CD14-positive monocyte (primary cell): ENCODE measurements around the gene PON1. TPM values are rescaled to one million over a fixed set of nuclear protein-coding genes. Genes with fewer than 3 reads are reported as not detected.

Experiments
- DNase-seq, 3 donors: peaks; one replicate each; pipeline ENCODE4 v3.0.0-alpha.2; 2011 to 2022
- H2AFZ ChIP-seq: 2 replicates; pipeline ENCODE4 v1.6.0; 2012; ENCODE audit warnings: mild to moderate bottlenecking, low read depth, low read length, inconsistent platforms; ENCODE audit not compliant: insufficient read depth, poor library complexity, severe bottlenecking
- H3K27ac ChIP-seq, 2 donors: 1 replicate in 1 of 2; 2 replicates in 1 of 2; pipeline ENCODE4 v1.5.1; 2012 to 2013; ENCODE audit warnings: low read length in 2 of 2, control low read depth in 1 of 2, inconsistent platforms in 1 of 2, low read depth in 1 of 2, mild to moderate bottlenecking in 1 of 2
- H3K27me3 ChIP-seq, 2 donors: one replicate each; pipeline versions ENCODE4 v1.6.0 to v1.6.1; 2011 to 2013; ENCODE audit warnings: low read length in 2 of 2; ENCODE audit not compliant: control insufficient read depth in 2 of 2, insufficient read depth in 2 of 2
- H3K36me3 ChIP-seq, 2 donors: replicated peaks in 1 of 2; 1 replicate in 1 of 2; 2 replicates in 1 of 2; pipeline versions ENCODE4 v1.5.1 to v1.6.1; 2012 to 2013; ENCODE audit warnings: low read length in 2 of 2, control low read depth in 1 of 2, inconsistent platforms in 1 of 2, mild to moderate bottlenecking in 1 of 2; ENCODE audit not compliant: insufficient read depth in 2 of 2, control insufficient read depth in 1 of 2
- H3K4me1 ChIP-seq, 2 donors: 1 replicate in 1 of 2; 2 replicates in 1 of 2; pipeline versions ENCODE4 v1.5.1 to v1.6.1; 2012 to 2013; ENCODE audit warnings: low read length in 2 of 2, control low read depth in 1 of 2, inconsistent platforms in 1 of 2, mild to moderate bottlenecking in 1 of 2, moderate library complexity in 1 of 2; ENCODE audit not compliant: insufficient read depth in 2 of 2, control insufficient read depth in 1 of 2
- H3K4me2 ChIP-seq: replicated peaks from 2 replicates; pipeline ENCODE3; 2012; ENCODE audit warnings: low read length, moderate library complexity, mild to moderate bottlenecking; ENCODE audit not compliant: poor library complexity, severe bottlenecking; ENCODE audit errors: extremely low read depth
- H3K4me3 ChIP-seq, 3 experiments: fragments of 200-600 bp in 1 of 3; sonication (generic) in 1 of 3; replicated peaks in 1 of 3; 1 replicate in 2 of 3; 2 replicates in 1 of 3; pipeline ENCODE4 v1.5.1; 2011 to 2013; ENCODE audit warnings: low read length in 3 of 3, mild to moderate bottlenecking in 3 of 3, control low read depth in 2 of 3, low read depth in 2 of 3, inconsistent platforms in 1 of 3, moderate library complexity in 1 of 3
- H3K79me2 ChIP-seq: 2 replicates; pipeline ENCODE4 v1.6.0; 2012; ENCODE audit warnings: mild to moderate bottlenecking, control low read depth, inconsistent platforms, low read length, moderate library complexity; ENCODE audit not compliant: insufficient read depth
- H3K9ac ChIP-seq: 2 replicates; pipeline ENCODE4 v1.6.0; 2017; ENCODE audit warnings: low read length, mild to moderate bottlenecking; ENCODE audit not compliant: insufficient read depth, poor library complexity, severe bottlenecking
- H3K9me3 ChIP-seq, 2 donors: replicated peaks in 1 of 2; 1 replicate in 1 of 2; 2 replicates in 1 of 2; pipeline versions ENCODE4 v1.5.1 to v1.6.1; 2012 to 2013; ENCODE audit warnings: low read length in 2 of 2, control low read depth in 1 of 2; ENCODE audit not compliant: control insufficient read depth in 1 of 2, insufficient read depth in 1 of 2
- H4K20me1 ChIP-seq: 2 replicates; pipeline ENCODE4 v1.6.0; 2012; ENCODE audit warnings: mild to moderate bottlenecking, low read length, control low read depth, moderate library complexity; ENCODE audit not compliant: insufficient read depth
- H3K27ac Mint-ChIP-seq, 7 donors: one replicate each; pipeline ENCODE4 v1.8.0; 2020; ENCODE audit warnings: mild to moderate bottlenecking in 7 of 7, mixed read lengths in 7 of 7, moderate library complexity in 6 of 7, inconsistent platforms in 2 of 7
- H3K27me3 Mint-ChIP-seq, 3 donors: one replicate each; pipeline ENCODE4 v1.8.0; 2021 to 2022; ENCODE audit warnings: low read depth in 3 of 3, mild to moderate bottlenecking in 3 of 3, mixed read lengths in 3 of 3, moderate library complexity in 3 of 3, inconsistent platforms in 1 of 3
- H3K36me3 Mint-ChIP-seq, 2 donors: one replicate each; pipeline ENCODE4 v1.8.0; 2020; ENCODE audit warnings: mixed read lengths in 2 of 2, inconsistent platforms in 1 of 2, mild to moderate bottlenecking in 1 of 2
- H3K4me1 Mint-ChIP-seq: one replicate; pipeline ENCODE4 v1.8.0; 2020; ENCODE audit warnings: mild to moderate bottlenecking, mixed read lengths
- H3K4me3 Mint-ChIP-seq, 2 donors: one replicate each; pipeline ENCODE4 v1.8.0; 2020; ENCODE audit warnings: mild to moderate bottlenecking in 2 of 2, mixed read lengths in 2 of 2, moderate library complexity in 1 of 2
- H3K9me3 Mint-ChIP-seq, 7 donors: one replicate each; pipeline ENCODE4 v1.8.0; 2020 to 2022; ENCODE audit warnings: mixed read lengths in 7 of 7, mild to moderate bottlenecking in 6 of 7, moderate library complexity in 6 of 7, inconsistent platforms in 2 of 7
- WGBS: methylation state at CpG from one replicate; pipeline ENCODE4 v1.1.5; 2013; ENCODE audit warnings: missing lambda C conversion rate; ENCODE audit not compliant: insufficient coverage; 5-methylcytosine and 5-hydroxymethylcytosine counted together
- intact Hi-C, 2 donors: fragments of 100-400 bp; cut with micrococcal nuclease; formaldehyde crosslinking; loops; one replicate each; pipeline versions ENCODE4 v1.15.0 to v1.15.1; 2023
- polyA plus RNA-seq, 3 donors: library from polyadenylated mRNA; depleted of rRNA in 1 of 3; unstranded in 2 of 3; stranded (reverse) in 1 of 3; fragments of 300-500 nt in 2 of 3; fragments of >200 nt in 1 of 3; fragmentation: Illumina TruSeq in 2 of 3; gene quantifications; 1 replicate in 2 of 3; 2 replicates in 1 of 3; pipeline ENCODE4 v1.2.3, GENCODE V29; 2012 to 2021
- TF ChIP-seq, protein P1 (sequence below): fragments of 200-600 bp; IDR thresholded peaks from one replicate; pipeline ENCODE4 v1.8.0; 2022; ENCODE audit warnings: antibody characterized with exemption, mild to moderate bottlenecking

The PON1 gene
- polyA plus RNA-seq, 3 donors = not detected

DNA sequence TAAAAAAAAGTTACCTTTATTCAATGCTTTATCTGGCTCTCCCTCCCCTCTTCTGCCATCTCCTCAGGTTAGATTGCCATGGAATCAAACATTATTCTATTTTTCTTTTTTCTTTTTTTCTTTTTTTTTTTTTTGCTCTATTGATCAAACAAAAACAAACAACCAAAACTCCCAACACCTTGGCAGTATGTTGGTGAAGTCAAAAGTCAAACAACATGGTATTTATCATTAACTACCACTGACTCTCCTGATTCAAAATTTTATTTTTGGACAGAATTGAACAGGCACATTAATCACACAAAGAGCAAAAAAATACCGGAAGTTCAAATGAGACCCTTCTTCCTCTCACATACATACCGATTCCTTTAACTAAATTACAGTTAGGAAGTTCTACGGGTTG, 6.4 kb downstream of the PON1 start:
- Histone ChIP-seq H3K27me3 (no peaks in the 10 kb centered on the region), H3K79me2 (no peaks in the 10 kb centered on the region), H4K20me1 (no peaks in the 10 kb centered on the region), H3K4me3 (no peak overlapping the region), H3K36me3 (no peaks in the 10 kb centered on the region), H2AFZ (no peak overlapping the region), H3K4me1 (no peaks in the 10 kb centered on the region), H3K9ac (no peak overlapping the region), H3K27ac (no peak overlapping the region), H3K4me2 (no peak overlapping the region), H3K9me3 (no peaks in the 10 kb centered on the region)
- no CpG with 5 or more reads among the region's 3 CpGs for WGBS
- TF ChIP-seq, protein P1, sequence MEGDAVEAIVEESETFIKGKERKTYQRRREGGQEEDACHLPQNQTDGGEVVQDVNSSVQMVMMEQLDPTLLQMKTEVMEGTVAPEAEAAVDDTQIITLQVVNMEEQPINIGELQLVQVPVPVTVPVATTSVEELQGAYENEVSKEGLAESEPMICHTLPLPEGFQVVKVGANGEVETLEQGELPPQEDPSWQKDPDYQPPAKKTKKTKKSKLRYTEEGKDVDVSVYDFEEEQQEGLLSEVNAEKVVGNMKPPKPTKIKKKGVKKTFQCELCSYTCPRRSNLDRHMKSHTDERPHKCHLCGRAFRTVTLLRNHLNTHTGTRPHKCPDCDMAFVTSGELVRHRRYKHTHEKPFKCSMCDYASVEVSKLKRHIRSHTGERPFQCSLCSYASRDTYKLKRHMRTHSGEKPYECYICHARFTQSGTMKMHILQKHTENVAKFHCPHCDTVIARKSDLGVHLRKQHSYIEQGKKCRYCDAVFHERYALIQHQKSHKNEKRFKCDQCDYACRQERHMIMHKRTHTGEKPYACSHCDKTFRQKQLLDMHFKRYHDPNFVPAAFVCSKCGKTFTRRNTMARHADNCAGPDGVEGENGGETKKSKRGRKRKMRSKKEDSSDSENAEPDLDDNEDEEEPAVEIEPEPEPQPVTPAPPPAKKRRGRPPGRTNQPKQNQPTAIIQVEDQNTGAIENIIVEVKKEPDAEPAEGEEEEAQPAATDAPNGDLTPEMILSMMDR = no peak
- Mint-ChIP-seq H3K27ac (no peak overlapping the region), H3K4me1 (no peaks in the 10 kb centered on the region), H3K27me3 (peaks cover 0 to 2% (median 0%) of the 10 kb centered on the region in 3 donors), H3K4me3 (no peak overlapping the region), H3K36me3 (no peaks in the 10 kb centered on the region), H3K9me3 (peaks cover 0 to 3% (median 0%) of the 10 kb centered on the region in 7 donors)
- no peak for DNase-seq
- intact Hi-C loops = no loop called here

DNA sequence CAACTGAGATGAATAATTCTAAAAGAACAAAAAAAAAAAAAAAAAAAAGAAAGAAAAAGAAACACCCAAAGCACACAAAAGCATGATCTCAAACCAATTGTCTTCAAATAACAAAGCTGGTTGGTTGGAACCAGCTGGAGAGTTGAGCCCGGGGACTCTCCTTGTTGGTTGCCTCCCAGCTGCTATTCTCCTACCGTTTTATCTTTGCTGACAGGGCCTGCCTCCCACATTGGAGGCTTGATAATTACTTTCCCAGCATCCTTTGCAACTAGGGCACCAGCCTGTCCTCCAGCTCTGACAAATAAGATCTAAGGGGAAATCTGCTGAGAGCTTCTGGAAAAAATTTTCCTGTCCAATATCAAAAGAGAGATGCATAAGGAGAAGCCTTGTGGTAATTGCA, 6.8 kb downstream of the PON1 start:
- no peaks in the 10 kb centered on the region for H3K9me3 ChIP-seq
- TF ChIP-seq, protein P1 = no peak
- no peak overlapping the region for H3K4me2 ChIP-seq
- Mint-ChIP-seq H3K4me1 (no peaks in the 10 kb centered on the region), H3K9me3 (peaks cover 0 to 3% (median 0%) of the 10 kb centered on the region in 7 donors), H3K36me3 (no peaks in the 10 kb centered on the region), H3K27ac (no peak overlapping the region), H3K27me3 (peaks cover 0 to 3% (median 2%) of the 10 kb centered on the region in 3 donors), H3K4me3 (no peak overlapping the region)
- H3K27me3 ChIP-seq = no peaks in the 10 kb centered on the region
- 100% methylated on average over 2 of the region's 2 CpGs for WGBS
- no peak overlapping the region for H3K9ac ChIP-seq
- no peaks in the 10 kb centered on the region for H3K4me1 ChIP-seq
- H3K4me3 ChIP-seq = no peak overlapping the region
- H4K20me1 ChIP-seq = no peaks in the 10 kb centered on the region
- DNase-seq = no peak
- intact Hi-C loops = no loop called here
- H3K36me3 ChIP-seq = no peaks in the 10 kb centered on the region
- H3K27ac ChIP-seq = no peak overlapping the region
- no peak overlapping the region for H2AFZ ChIP-seq
- H3K79me2 ChIP-seq = no peaks in the 10 kb centered on the region
